NCI-H748 (cell line): ENCODE data around the gene RDH16.
"Not testable (repeated sequence)": the region's sequence is repeated elsewhere in the genome, so short reads cannot be mapped to it uniquely, and the experiment has no call there.

Experiments used
- DNase-seq: peaks from one replicate; lab custom pipeline; 2025; ENCODE audit not compliant: unreplicated experiment; lab: John Stamatoyannopoulos, UW

Gene RDH16

GRCh38 chr12:56927281-56927680, 30.1 kb downstream of the RDH16 start:
- no peak for DNase-seq

GRCh38 chr12:56922031-56922430, 35.4 kb downstream of the RDH16 start:
- DNase-seq, result no peak

GRCh38 chr12:56921346-56921745, 36.1 kb downstream of the RDH16 start:
- DNase-seq, result no peak

GRCh38 chr12:56918139-56918538, 39.3 kb downstream of the RDH16 start:
- DNase-seq, result not testable (repeated sequence)

- no peak for DNase-seq
Measured at GRCh38 chr12:56916996-56917333, 40.4 kb downstream of the RDH16 start.

- no peak for DNase-seq
Measured at GRCh38 chr12:56916296-56916995, 41.0 kb downstream of the RDH16 start.

- no peak for DNase-seq
Measured at GRCh38 chr12:56914724-56915123, 42.7 kb downstream of the RDH16 start.

- no peak for DNase-seq
Measured at GRCh38 chr12:56914256-56914655, 43.2 kb downstream of the RDH16 start.

GRCh38 chr12:56909403-56909802, 48.0 kb downstream of the RDH16 start:
- DNase-seq, result not testable (repeated sequence)

- no peak for DNase-seq
Measured at GRCh38 chr12:56908136-56908535, 49.3 kb downstream of the RDH16 start.

GRCh38 chr12:56905852-56906251, 51.6 kb downstream of the RDH16 start:
- no peak for DNase-seq

- DNase-seq, result no peak
Measured at GRCh38 chr12:56903374-56903773, 54.0 kb downstream of the RDH16 start.
